Stimulated activated naive B cell treated with anti-CD40 and anti-IgM and Interleukin-4, amounts not matched to agents 10 μg/mL and 1 μg/mL and 100 μg/mL, for 72 hours (primary cell): ENCODE data around the gene PRKN.
"Not testable (repeated sequence)": the region's sequence is repeated elsewhere in the genome, so short reads cannot be mapped to it uniquely, and the experiment has no call there.

Experiments
- ATAC-seq, 2 donors: fragments of 150-1000 bp; cut with Tn5 transposase; replicated peaks; 2 replicates each; pipeline ENCODE4 v1.10.0; 2021; ENCODE audit warnings: moderate library complexity in 1 of 2
- DNase-seq: peaks from one replicate; pipeline ENCODE4 v3.0.0; 2021
- H3K27ac Mint-ChIP-seq: one replicate; pipeline ENCODE4 v1.8.0; 2022; ENCODE audit warnings: mild to moderate bottlenecking, mixed read lengths
- H3K27me3 Mint-ChIP-seq, 2 donors: one replicate each; pipeline ENCODE4 v1.8.0; 2022; ENCODE audit warnings: mixed read lengths in 2 of 2
- H3K36me3 Mint-ChIP-seq, 2 donors: one replicate each; pipeline ENCODE4 v1.8.0; 2022; ENCODE audit warnings: mixed read lengths in 2 of 2, mild to moderate bottlenecking in 1 of 2
- H3K4me1 Mint-ChIP-seq, 2 donors: one replicate each; pipeline ENCODE4 v1.8.0; 2022; ENCODE audit warnings: mixed read lengths in 2 of 2, mild to moderate bottlenecking in 1 of 2
- H3K4me3 Mint-ChIP-seq, 2 donors: one replicate each; pipeline ENCODE4 v1.8.0; 2022; ENCODE audit warnings: mild to moderate bottlenecking in 2 of 2, mixed read lengths in 2 of 2, moderate library complexity in 1 of 2
- H3K9me3 Mint-ChIP-seq, 2 donors: one replicate each; pipeline ENCODE4 v1.8.0; 2022; ENCODE audit warnings: mixed read lengths in 2 of 2, mild to moderate bottlenecking in 1 of 2

The PRKN gene

GRCh38 chr6:161835500-161836215 lies 891.9 kb downstream of the PRKN start:
- Mint-ChIP-seq H3K4me1 (no peaks in the 10 kb centered on the region), H3K9me3 (no peaks in the 10 kb centered on the region), H3K27me3 (peaks cover 3 to 30% of the 10 kb centered on the region in 2 donors), H3K36me3 (no peaks in the 10 kb centered on the region), H3K27ac (no peak overlapping the region), H3K4me3 (no peak overlapping the region)
- ATAC-seq (no peak), DNase-seq (no peak)

GRCh38 chr6:161834426-161834825 lies 893.1 kb downstream of the PRKN start:
- Mint-ChIP-seq H3K9me3 (no peaks in the 10 kb centered on the region), H3K36me3 (no peaks in the 10 kb centered on the region), H3K27me3 (peaks cover 6 to 30% of the 10 kb centered on the region in 2 donors), H3K27ac (no peak overlapping the region), H3K4me1 (peaks cover 0 to 3% of the 10 kb centered on the region in 2 donors), H3K4me3 (no peak overlapping the region)
- no peak for DNase-seq
- ATAC-seq, result no peak

- Mint-ChIP-seq H3K27me3 (peaks cover 6 to 30% of the 10 kb centered on the region in 2 donors), H3K4me1 (peaks cover 0 to 10% of the 10 kb centered on the region in 2 donors), H3K27ac (no peak overlapping the region), H3K9me3 (no peaks in the 10 kb centered on the region), H3K36me3 (no peaks in the 10 kb centered on the region), H3K4me3 (no peak overlapping the region)
- no peak for DNase-seq
- no peak for ATAC-seq
These were observed 894.3 kb downstream of the PRKN start for GRCh38 chr6:161833099-161833860.

GRCh38 chr6:161832622-161833021 lies 894.9 kb downstream of the PRKN start:
- Mint-ChIP-seq H3K4me3 (no peak overlapping the region), H3K27me3 (peaks cover 6 to 30% of the 10 kb centered on the region in 2 donors), H3K27ac (no peak overlapping the region), H3K36me3 (no peaks in the 10 kb centered on the region), H3K9me3 (no peaks in the 10 kb centered on the region), H3K4me1 (peaks cover 0 to 11% of the 10 kb centered on the region in 2 donors)
- ATAC-seq (no peak), DNase-seq (no peak)

GRCh38 chr6:161830866-161831616 lies 896.5 kb downstream of the PRKN start:
- Mint-ChIP-seq H3K4me1 (peaks cover 0 to 11% of the 10 kb centered on the region in 2 donors), H3K27me3 (peaks cover 6 to 21% of the 10 kb centered on the region in 2 donors), H3K4me3 (no peak overlapping the region), H3K36me3 (no peaks in the 10 kb centered on the region), H3K9me3 (no peaks in the 10 kb centered on the region), H3K27ac (no peak overlapping the region)
- DNase-seq (no peak), ATAC-seq (no peak)

GRCh38 chr6:161829291-161829729 lies 898.3 kb downstream of the PRKN start:
- DNase-seq (no peak), ATAC-seq (no peak)
- Mint-ChIP-seq H3K4me1 (peaks cover 0 to 11% of the 10 kb centered on the region in 2 donors), H3K9me3 (no peaks in the 10 kb centered on the region), H3K36me3 (no peaks in the 10 kb centered on the region), H3K4me3 (no peak overlapping the region), H3K27ac (no peak overlapping the region), H3K27me3 (peaks cover 6 to 19% of the 10 kb centered on the region in 2 donors)

GRCh38 chr6:161828355-161828754 lies 899.2 kb downstream of the PRKN start:
- Mint-ChIP-seq H3K36me3 (no peaks in the 10 kb centered on the region), H3K4me1 (peaks cover 0 to 11% of the 10 kb centered on the region in 2 donors), H3K27ac (no peak overlapping the region), H3K9me3 (no peaks in the 10 kb centered on the region), H3K4me3 (no peak overlapping the region), H3K27me3 (peaks cover 3 to 13% of the 10 kb centered on the region in 2 donors)
- ATAC-seq (no peak), DNase-seq (no peak)

GRCh38 chr6:161826512-161826911 lies 901.1 kb downstream of the PRKN start:
- H3K27me3 Mint-ChIP-seq, result peaks cover 3 to 8% of the 10 kb centered on the region in 2 donors
- H3K36me3 Mint-ChIP-seq, result no peaks in the 10 kb centered on the region
- H3K4me3 Mint-ChIP-seq, result no peak overlapping the region
- H3K4me1 Mint-ChIP-seq, result peaks cover 0 to 11% of the 10 kb centered on the region in 2 donors
- no peak overlapping the region for H3K27ac Mint-ChIP-seq
- DNase-seq, result no peak
- no peaks in the 10 kb centered on the region for H3K9me3 Mint-ChIP-seq
- no peak for ATAC-seq

- not testable (repeated sequence) for ATAC-seq, H3K27ac Mint-ChIP-seq, H3K4me1 Mint-ChIP-seq, DNase-seq, H3K4me3 Mint-ChIP-seq, H3K36me3 Mint-ChIP-seq, H3K9me3 Mint-ChIP-seq, H3K27me3 Mint-ChIP-seq
These were observed 905.4 kb downstream of the PRKN start for GRCh38 chr6:161822204-161822603.

GRCh38 chr6:161817881-161818280 lies 909.7 kb downstream of the PRKN start:
- peaks cover 0 to 4% of the 10 kb centered on the region in 2 donors for H3K36me3 Mint-ChIP-seq
- H3K27ac Mint-ChIP-seq, result no peak overlapping the region
- H3K4me3 Mint-ChIP-seq, result no peak overlapping the region
- H3K9me3 Mint-ChIP-seq, result peaks cover 4 to 9% of the 10 kb centered on the region in 2 donors
- ATAC-seq (no peak), DNase-seq (no peak)
- no peaks in the 10 kb centered on the region for H3K4me1 Mint-ChIP-seq
- no peaks in the 10 kb centered on the region for H3K27me3 Mint-ChIP-seq

- Mint-ChIP-seq H3K27me3 (no peaks in the 10 kb centered on the region), H3K9me3 (peaks cover 4 to 12% of the 10 kb centered on the region in 2 donors), H3K36me3 (peaks cover 0 to 4% of the 10 kb centered on the region in 2 donors), H3K27ac (no peak overlapping the region), H3K4me3 (no peak overlapping the region), H3K4me1 (no peaks in the 10 kb centered on the region)
- ATAC-seq (no peak), DNase-seq (no peak)
These were observed 911.6 kb downstream of the PRKN start for GRCh38 chr6:161815965-161816364.

- DNase-seq (no peak), ATAC-seq (no peak)
- no peaks in the 10 kb centered on the region for H3K4me1 Mint-ChIP-seq
- no peaks in the 10 kb centered on the region for H3K27me3 Mint-ChIP-seq
- H3K36me3 Mint-ChIP-seq, result peaks cover 0 to 4% of the 10 kb centered on the region in 2 donors
- no peak overlapping the region for H3K4me3 Mint-ChIP-seq
- H3K27ac Mint-ChIP-seq, result no peak overlapping the region
- H3K9me3 Mint-ChIP-seq, result peaks cover 4 to 12% of the 10 kb centered on the region in 2 donors
These were observed 914.4 kb downstream of the PRKN start for GRCh38 chr6:161813156-161813555.

- H3K27ac Mint-ChIP-seq, result no peak overlapping the region
- H3K4me1 Mint-ChIP-seq, result no peaks in the 10 kb centered on the region
- ATAC-seq (no peak), DNase-seq (no peak)
- peaks cover 4 to 10% of the 10 kb centered on the region in 2 donors for H3K9me3 Mint-ChIP-seq
- no peaks in the 10 kb centered on the region for H3K27me3 Mint-ChIP-seq
- no peak overlapping the region for H3K4me3 Mint-ChIP-seq
- H3K36me3 Mint-ChIP-seq, result peaks cover 0 to 4% of the 10 kb centered on the region in 2 donors
These were observed 917.6 kb downstream of the PRKN start for GRCh38 chr6:161809971-161810370.

- H3K4me1 Mint-ChIP-seq, result no peaks in the 10 kb centered on the region
- H3K9me3 Mint-ChIP-seq, result peaks cover 0 to 4% of the 10 kb centered on the region in 2 donors
- ATAC-seq (no peak), DNase-seq (no peak)
- H3K27ac Mint-ChIP-seq, result no peak overlapping the region
- H3K27me3 Mint-ChIP-seq, result no peaks in the 10 kb centered on the region
- H3K36me3 Mint-ChIP-seq, result no peaks in the 10 kb centered on the region
- no peak overlapping the region for H3K4me3 Mint-ChIP-seq
These were observed 922.7 kb downstream of the PRKN start for GRCh38 chr6:161804838-161805237.
